Activated CD4-positive, alpha-beta T cell treated with anti-CD3 and anti-CD28 coated beads for 24 hours (primary cell): ENCODE data around the gene SRCIN1.
"Not testable (repeated sequence)": the region's sequence is repeated elsewhere in the genome, so short reads cannot be mapped to it uniquely, and the experiment has no call there.

Experiments
- DNase-seq, 2 donors: peaks; one replicate each; pipeline ENCODE4 v3.0.0-alpha.2; 2020; ENCODE audit warnings: low read depth in 2 of 2

The SRCIN1 gene

DNA sequence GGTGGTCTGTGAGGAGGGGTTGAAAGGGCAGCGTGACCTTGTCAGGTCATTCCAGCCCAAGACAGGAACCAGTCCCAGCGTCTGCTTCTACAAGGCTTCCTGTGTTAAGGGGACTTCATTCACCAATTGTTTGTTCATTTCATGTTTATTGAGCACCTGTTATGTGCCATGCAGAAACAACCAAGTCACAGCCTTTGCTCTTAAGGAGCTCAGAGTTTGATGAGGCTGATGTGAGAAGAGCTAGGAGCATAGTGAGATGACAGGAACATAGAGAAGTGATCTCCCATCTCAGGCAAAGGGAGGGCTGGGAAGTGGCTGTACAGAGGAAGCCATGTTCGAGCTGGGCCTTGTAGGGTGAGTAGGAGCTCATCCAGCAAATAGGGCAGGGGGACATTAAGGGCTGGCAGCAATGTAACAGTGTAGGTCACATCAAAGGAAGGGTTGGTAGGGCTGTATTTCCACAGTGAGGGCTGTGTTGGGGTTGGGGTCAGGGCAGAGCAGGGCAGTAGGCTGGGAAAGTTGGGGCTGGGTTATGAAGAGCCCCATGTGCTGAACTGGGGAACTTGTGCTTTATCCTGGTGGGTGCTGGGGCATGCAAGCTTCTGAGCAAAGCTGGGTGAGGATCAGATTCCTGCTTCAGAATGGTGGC, 97.7 kb downstream of the SRCIN1 start:
- DNase-seq = no peak

DNA sequence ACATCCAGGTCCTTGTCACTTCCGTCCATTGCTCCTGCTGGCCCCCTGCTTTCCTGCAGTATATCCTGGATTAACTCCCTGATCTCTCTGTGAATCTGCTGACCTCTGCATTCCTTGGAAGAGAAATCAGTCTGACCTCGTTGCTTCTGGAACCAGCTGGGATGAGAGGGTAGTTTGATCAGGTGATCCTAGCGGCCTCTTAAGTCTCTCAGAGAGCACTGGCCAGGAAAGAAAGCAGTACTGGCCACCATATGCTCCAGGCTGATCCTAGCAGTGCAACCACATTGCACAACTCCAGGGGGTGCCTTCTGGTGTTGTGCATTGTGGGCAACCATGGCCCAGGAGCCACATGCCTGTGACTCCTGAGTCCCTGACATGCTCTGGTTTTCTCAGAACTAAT, 98.3 kb downstream of the SRCIN1 start:
- no peak for DNase-seq

DNA sequence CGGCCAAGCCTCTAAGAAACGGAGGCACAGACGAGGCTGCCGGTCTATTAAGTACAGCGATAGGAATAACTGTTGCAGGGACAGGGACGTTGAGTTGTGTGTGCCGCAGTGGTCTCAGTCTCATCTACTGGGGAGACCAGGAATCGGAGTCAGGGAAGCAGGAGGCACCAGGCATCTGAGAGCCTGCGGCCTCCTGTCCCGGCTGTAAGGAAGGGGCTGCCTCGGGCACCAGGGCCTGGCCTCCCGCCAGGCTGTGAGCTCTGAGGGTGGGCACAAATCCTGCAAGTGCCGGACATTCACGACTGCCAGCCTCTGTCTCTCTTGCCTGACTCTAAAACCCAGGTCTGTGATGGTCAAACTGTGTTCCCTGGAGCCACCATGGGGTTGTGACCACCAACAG, 101.5 kb downstream of the SRCIN1 start:
- no peak for DNase-seq

DNA sequence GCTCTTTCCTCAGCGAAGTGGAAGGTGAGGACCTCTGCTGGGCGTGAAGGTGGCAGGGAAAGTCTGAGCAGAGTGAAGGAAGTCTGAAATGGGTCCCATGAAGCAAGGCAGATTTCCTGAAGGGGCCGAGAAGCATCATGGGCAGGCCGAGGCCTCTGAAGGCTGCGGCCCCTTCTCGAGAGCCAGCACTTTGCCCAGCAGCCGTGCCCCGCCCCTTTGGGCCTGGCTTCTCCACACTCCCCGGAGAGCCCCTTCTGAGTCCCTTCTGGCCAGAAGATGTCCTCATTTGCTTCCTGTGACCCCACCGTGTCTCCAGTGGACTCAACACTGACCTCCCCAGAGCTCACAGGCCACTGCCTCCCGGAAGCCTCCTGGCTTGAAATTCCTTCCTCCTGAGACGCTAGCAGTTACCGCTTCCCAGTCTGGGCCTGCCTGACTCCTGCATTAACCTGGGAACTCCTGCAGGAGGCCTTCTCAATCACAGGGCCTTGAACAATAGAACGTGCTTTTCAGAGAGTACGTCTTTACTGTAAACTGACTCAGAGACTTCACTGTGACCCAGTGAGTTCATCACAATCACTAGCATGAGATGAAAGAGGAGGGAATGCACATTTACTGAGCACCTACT, 102.4 kb downstream of the SRCIN1 start:
- DNase-seq = not testable (repeated sequence)

DNA sequence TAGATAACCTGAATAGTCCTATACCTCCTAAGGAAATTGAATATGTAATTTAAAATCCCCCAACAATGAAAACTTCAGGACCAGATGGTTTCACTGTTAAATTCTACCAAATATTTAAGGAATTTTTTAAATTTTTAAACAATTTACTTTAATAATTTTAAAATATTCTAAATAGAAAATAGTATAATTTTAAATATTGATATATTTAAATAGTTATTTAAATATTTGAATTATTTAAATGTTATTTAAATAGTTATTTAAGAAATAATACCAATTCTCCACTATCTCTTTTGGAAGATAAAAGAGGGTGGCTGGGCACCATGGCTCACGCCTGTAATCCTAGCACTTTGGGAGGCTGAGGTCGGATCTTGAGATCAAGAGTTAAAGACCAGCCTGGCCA, 104.0 kb downstream of the SRCIN1 start:
- not testable (repeated sequence) for DNase-seq

DNA sequence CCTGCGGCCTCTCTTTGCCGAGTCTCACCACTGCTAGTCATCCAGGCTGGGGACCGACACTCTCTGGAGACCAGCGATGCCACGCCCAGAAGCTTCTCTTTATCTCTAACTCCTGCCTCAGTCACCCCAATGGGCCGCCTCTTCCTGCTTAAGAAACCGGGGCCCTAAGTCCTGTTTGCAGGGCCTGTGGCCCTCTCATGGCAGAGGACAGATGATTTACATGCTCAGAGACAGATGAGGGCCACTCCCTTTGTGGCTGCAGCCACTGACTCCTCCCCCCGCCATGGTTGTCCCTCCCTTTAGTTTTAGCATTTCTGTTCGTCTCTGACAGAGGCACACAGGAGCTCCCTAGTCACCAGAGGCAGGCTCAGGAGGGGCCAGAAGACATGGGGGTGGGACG, 106.5 kb downstream of the SRCIN1 start:
- DNase-seq = not testable (repeated sequence)

DNA sequence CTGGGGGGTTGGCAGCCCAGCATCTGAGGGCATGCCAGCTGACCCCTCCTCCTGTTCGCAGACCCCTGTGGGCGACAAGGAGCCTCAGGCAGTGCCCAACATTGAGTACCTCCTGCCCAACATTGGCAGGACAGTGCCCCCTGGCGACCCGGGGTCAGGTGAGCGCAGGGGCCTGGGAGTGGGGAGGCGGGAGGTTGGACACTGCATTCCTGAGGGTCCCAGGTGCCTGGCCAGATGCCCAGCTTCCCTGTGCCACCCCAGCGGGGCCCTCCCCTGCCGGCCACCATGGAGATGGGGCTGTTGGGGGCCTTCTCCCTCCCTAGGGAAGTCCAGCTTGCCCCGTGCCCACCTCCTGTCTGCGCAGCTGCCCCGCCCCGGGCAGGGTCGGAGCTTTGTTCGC, 107.4 kb downstream of the SRCIN1 start:
- no peak for DNase-seq

DNA sequence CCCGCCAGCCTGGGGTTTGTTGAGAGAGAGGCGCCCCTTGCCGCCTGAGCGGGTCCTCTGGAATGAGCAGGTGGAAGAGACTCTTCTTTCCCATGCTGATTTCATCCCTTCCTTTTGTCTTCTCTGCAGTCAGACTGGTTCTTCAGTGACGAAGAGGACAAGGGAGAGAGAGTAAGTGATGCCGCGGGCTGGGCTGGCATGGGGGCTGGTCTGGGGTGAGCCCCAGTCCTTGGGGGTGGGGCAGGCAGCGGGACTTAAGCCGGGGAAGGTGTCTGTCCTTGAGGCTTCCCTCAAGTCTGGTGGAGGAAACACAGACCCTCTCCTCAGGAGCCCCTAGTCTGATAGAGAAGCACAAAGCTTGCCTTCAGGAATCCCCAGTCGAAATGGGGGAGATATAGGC, 108.1 kb downstream of the SRCIN1 start:
- DNase-seq = not testable (repeated sequence)

DNA sequence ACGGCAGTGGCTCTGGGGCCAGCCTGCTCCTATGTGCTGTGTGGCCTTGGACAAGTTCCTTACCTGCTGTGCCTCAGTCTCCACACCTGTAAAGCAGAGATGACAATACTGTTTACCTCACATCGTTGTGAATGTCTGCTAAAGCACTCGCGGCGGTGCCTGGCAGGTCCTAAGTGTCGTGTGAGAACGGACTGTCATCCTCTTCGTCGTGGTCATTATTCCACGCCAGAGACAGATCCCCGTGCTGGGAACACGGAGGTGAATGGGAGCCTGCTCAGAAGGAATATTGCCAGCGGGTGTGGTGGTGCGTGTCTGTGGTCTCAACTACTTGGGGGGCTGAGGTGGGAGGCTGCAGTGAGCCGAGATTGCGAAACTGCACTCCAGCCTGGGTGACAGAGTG, 111.6 kb downstream of the SRCIN1 start:
- DNase-seq = not testable (repeated sequence)

DNA sequence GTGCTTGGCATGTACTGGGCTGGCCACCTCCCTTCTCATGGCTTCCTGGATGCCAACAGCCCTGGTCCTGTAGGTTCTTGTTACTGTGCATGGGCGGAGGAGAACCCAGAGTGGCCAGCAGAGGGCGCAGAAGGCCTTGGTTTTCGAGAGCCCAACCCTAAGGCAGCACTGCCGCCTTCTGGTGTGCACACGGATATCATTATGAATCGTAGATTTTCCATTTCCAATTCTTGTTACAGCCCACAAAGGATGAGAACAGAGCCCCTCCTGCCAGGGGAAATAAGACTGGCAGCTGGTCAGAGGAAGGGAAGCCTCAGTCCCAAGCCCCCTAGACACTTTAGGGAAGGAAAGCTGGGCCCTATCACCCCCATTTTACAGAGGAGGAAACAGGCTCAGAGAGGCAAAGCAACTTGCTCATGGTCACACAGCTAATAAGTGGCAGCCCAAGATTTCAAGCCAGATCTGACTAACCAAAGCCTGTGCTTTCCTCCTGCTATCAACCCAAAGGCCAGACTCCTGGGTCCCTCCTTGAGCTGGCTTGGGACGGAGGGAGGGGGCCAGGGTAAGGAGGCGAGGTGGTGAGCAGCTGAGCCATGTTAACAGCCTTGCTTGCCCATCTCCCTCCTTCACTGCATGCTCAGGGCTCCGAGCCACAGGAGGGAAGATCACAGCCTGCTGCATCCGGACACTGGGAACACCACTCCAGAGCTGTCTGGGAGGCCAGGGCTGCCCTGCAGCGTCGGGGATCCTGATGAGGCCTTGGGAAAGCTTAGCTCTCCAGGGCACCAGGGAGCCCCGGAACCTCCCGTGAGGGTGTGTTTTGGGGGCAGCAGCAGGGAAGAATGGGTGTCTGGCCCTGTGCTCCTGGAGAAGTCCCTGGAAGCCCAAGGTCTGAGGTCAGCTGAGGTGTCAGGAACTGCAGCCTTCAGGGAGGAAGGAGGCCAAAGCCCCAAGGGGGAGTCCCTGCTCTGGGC, 113.4 kb downstream of the SRCIN1 start:
- peak; percentile 91 to 94 for DNase-seq

DNA sequence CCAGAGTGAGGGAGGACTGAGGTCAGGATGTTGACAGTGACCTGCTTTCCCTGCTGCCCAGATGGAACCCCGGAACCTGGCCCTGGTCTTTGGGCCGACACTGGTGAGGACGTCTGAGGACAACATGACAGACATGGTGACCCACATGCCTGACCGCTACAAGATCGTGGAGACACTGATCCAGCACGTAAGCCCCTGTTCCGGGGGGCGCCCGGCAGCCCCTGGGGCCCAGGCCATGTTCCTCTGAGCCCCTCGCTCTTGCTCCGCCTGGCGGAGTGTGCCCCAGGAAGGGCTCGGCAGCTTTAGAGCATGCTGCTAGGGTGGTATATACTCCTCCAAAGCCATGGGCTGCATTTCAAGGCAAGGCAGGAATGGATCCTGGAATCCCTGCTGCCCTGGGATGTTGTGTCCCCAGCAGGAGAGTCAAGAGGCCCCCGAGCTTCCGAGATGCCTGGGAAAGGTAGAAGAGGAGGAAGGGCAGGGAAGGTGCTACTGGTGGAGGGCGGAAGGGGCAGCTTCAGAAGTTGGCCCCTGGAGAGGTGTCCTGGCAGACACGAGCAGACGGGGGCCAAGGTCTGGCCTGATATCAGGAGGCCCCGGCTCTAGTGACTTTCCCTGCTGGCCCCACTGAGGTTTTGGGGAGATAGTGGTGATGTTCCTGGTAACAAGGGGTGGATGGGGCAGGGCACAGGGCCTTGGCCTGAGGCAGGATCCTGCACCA, 114.2 kb downstream of the SRCIN1 start:
- not testable (repeated sequence) for DNase-seq

DNA sequence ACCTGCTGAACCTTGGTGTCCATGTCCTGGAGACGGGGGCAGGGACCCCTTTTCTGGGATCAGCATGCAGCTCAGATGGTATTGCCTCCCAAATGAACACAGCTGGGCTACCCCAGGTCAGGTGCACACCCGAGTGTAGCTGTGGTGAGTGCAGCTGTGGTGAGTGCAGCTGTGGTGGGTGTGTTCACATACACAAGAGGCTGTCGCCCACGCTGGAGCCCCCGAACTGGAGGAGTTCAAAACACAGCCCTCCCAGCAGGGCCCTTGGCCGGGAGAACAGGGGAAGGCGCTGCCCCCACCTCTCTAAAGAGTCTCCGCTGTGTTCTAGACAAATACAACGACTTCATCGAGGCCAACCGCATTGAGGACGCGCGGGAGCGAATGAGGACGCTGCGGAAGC, 116.0 kb downstream of the SRCIN1 start:
- DNase-seq = not testable (repeated sequence)

DNA sequence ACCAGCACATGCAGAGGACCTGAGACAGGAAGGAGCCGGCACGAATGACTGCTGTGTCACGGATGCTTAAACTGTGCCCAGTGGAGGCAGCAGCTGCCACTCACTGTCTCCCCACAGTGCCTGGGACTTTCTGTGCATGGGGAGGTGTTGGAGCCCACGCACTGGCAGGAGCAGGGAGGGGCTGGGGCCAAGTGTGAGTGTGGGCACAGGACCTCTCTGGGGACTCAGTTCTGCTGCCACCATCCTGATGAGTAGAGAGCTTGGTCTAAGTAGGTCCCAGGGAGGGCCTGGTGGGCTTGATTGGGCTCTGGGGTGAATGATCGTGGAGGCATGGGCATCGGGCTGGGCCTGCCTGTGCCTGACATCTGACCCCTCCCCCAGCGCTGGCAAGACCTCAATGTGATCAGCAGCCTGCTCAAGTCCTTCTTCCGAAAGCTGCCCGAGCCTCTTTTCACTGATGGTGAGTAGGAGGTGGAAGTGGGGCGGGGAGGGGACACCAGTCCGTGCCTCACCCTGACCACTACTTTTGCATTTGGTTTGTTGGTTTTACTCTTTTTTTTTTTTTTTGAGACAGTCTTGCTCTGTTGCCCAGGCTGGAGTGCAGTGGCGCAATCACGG, 120.0 kb downstream of the SRCIN1 start:
- DNase-seq = peak in 1 of 2 donors; percentile 25

DNA sequence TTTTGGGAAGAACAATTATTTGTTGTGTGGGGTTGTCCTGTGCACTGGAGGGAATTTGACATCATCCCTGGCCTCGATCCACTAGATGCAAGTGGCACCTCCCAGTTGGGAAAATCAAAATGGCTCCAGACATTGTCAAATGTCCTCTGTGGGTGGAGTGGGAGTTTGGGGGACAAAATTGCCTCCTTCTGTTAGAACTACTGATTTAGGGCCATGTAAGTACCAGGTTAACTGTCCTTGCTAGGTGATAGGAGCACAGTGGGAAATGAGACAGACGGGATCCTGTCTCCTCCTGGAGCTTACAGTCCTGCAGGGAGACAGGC, 120.6 kb downstream of the SRCIN1 start:
- no peak for DNase-seq

DNA sequence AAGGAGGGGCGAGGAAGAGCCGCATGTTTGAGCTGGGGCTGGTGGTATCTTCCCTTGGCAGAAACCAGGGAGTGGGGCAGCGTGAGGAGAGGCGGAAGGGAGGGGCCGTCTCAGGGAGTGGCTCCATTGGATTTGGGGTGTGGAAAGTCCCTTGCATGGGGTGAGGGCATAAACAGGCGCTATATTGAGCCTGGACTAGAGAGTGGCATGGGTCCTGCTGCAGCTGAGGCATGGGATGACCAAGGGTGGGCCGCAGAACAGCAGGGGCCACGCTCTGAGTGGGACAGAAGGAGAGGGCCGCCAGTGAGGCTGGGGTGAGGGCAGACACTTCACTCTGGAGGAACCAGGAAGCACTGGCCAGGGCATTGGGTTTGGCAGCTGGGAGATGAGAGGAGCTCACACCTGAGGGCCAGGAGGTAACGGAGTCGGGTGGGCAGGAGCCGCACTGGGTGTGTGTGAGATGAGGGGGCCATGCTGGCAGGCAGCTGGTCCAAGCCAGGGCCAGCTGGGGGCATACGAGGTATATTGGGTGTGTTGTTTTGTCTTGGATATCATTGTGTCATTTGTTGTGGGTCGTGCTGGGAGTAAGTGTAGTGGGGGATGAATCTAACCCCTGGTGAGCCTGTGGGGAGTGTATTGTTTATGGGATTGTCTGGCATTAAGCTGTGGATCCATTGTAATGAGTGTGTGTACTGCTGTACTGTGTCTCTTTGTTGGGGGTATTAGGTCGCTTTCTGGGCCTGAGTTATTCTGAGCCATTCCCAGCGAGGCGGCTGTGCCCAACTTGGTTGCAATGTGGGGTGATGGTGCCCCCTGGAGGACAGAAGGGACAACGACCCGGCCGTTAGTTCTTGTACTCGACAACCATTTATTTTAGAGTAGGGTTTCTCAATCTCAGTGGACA, 121.3 kb downstream of the SRCIN1 start:
- DNase-seq = peak; percentile 38 to 54

DNA sequence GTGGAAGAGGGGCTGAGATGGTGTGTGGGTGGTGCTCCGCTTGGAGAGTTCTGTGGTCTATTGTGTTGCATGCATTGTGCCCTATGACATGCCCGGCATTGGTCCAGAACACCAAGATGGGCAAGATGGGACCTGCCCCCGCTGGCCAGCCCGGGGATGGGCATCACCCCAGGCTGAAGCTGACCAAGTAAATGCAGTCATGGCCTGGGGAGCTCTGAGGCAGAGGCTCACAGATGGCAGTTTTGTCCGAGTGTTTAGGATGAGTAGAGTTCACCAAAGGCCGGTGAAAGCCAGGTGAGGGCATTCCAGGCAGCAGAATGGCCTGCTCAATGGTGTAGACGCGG, 123.1 kb downstream of the SRCIN1 start:
- DNase-seq = not testable (repeated sequence)

DNA sequence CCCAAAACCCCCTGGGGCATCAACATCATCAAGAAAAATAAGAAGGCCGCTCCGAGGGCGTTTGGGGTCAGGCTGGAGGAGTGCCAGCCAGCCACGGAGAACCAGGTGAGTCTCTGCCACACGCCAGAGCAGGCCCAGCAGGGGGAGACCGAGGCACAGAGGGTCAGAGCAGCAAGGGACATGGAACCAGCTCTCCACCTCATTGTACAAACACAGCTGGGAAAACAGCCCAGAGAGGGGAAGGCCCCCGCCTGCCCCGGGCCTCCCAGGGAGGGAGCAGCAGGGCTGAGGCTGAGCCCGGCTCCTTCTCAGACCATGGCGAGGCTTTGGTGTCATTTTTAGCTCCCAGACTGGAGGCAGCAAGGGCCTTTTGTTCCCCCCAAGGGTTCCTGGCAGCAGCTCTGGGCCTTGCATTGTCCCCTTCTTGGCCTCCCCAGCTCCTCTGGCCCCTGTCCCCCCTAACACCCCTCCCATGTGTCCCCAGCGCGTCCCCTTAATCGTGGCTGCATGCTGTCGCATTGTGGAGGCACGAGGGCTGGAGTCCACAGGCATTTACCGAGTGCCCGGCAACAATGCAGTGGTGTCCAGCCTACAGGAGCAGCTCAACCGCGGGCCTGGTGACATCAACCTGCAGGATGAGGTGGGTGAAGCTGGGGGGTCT, 123.6 kb downstream of the SRCIN1 start:
- DNase-seq = not testable (repeated sequence)
